Liver (tissue), 3 donors: ENCODE measurements around the gene GAPVD1.

Source experiments
- ATF3 ChIP-seq: IDR thresholded peaks from 2 replicates; pipeline ENCODE4 v1.6.1; 2016; ENCODE audit warnings: antibody characterized with exemption
- CTCF ChIP-seq: fragments of 150-350 bp; IDR thresholded peaks from 2 replicates; pipeline ENCODE4 v1.5.1; 2017; ENCODE audit warnings: improper control_type of control experiment, low read depth, low read length; ENCODE audit not compliant: missing input control
- FOXA1 ChIP-seq: IDR thresholded peaks from 2 replicates; pipeline ENCODE4 v1.6.1; 2016; ENCODE audit warnings: antibody characterized with exemption
- GABPA ChIP-seq, 2 donors: IDR thresholded peaks in 1 of 2; conservative IDR thresholded peaks in 1 of 2; 2 replicates each; pipeline ENCODE4 v1.6.1; 2016; ENCODE audit warnings: antibody characterized with exemption in 2 of 2, mild to moderate bottlenecking in 1 of 2, moderate library complexity in 1 of 2
- JUND ChIP-seq, 2 donors: IDR thresholded peaks; 2 replicates each; pipeline ENCODE4 v1.6.1; 2016; ENCODE audit warnings: antibody characterized with exemption in 2 of 2
- RAD21 ChIP-seq, 2 donors: IDR thresholded peaks; 2 replicates each; pipeline ENCODE4 v1.6.1; 2016; ENCODE audit warnings: antibody characterized with exemption in 2 of 2, mild to moderate bottlenecking in 2 of 2
- RXRA ChIP-seq, 2 donors: IDR thresholded peaks; 2 replicates each; pipeline ENCODE4 v1.6.1; 2017 to 2018; ENCODE audit warnings: antibody characterized with exemption in 2 of 2, mild to moderate bottlenecking in 1 of 2
- TAF1 ChIP-seq: conservative IDR thresholded peaks from 2 replicates; pipeline ENCODE4 v1.6.1; 2016; ENCODE audit warnings: antibody characterized with exemption, mild to moderate bottlenecking
- YY1 ChIP-seq: IDR thresholded peaks from 2 replicates; pipeline ENCODE4 v1.6.1; 2016; ENCODE audit warnings: antibody characterized with exemption, mild to moderate bottlenecking
- donor health status: healthy.
- donor health status: healthy.

GRCh38 chr9:125297917-125298316 is 36.3 kb downstream of the GAPVD1 start:
- TF ChIP-seq FOXA1 (no peak), CTCF (no peak), RAD21 (IDR thresholded peaks at IDR 0.05) (no peak), GABPA (IDR thresholded peaks at IDR 0.05 in 1 of 2, conservative IDR thresholded peaks at IDR 0.05 in 1 of 2) (no peak), ATF3 (no peak), JUND (IDR thresholded peaks at IDR 0.05) (no peak), YY1 (no peak), TAF1 (no peak), RXRA (IDR thresholded peaks at IDR 0.05) (no peak)
